K562 (cell line): ENCODE data around the gene XPO6. TPM values are rescaled to one million over a fixed set of nuclear protein-coding genes. Genes with fewer than 3 reads are reported as not detected.
A peak's percentile ranks its signal among the peaks of the same experiment; 100 is the strongest.

Experiments used
- ATF7 ChIP-seq: fragments of 450-650 bp; IDR thresholded peaks from 2 replicates; pipeline ENCODE4 v1.7.1; 2014; ENCODE audit warnings: mild to moderate bottlenecking, moderate library complexity
- CBX5 ChIP-seq: IDR thresholded peaks from 2 replicates; pipeline ENCODE4 v1.6.1; 2014; ENCODE audit warnings: low read depth, borderline replicate concordance
- FOXA1 ChIP-seq: fragments of 450-650 bp; IDR thresholded peaks from 2 replicates; pipeline ENCODE4 v1.6.1; 2016; ENCODE audit warnings: mild to moderate bottlenecking, borderline replicate concordance
- GTF2A2 ChIP-seq: IDR thresholded peaks from 2 replicates; pipeline ENCODE4 v1.6.1; 2016; ENCODE audit warnings: mild to moderate bottlenecking, missing genetic modification characterization, missing compliant biosample characterization
- HCFC1 ChIP-seq: IDR thresholded peaks from 2 replicates; pipeline ENCODE4 v1.6.1; 2012; ENCODE audit warnings: low read depth, low read length, improper control_type of control experiment
- KDM5B ChIP-seq: fragments of 200-600 bp; sonication (generic); IDR thresholded peaks from 2 replicates; pipeline ENCODE4 v1.6.1; 2012; ENCODE audit warnings: low read depth, mild to moderate bottlenecking, moderate library complexity, low read length, control low read depth, inconsistent platforms; ENCODE audit not compliant: insufficient replicate concordance
- NR0B1 ChIP-seq: fragments of 450-650 bp; IDR thresholded peaks from one replicate; pipeline ENCODE4 v1.6.1; 2018; ENCODE audit warnings: mild to moderate bottlenecking, moderate library complexity; ENCODE audit not compliant: partially characterized antibody
- STAG1 ChIP-seq: sonication (generic); formaldehyde crosslinking; IDR thresholded peaks from 2 replicates; pipeline ENCODE4 v1.5.0; 2020; ENCODE audit warnings: missing genetic modification reagents, borderline replicate concordance
- ZC3H8 ChIP-seq: fragments of 450-650 bp; IDR thresholded peaks from 2 replicates; pipeline ENCODE4 v1.6.1; 2017
- ZNF436 ChIP-seq: fragments of 250-450, 450-650 bp; sonication (Bioruptor Pico); formaldehyde crosslinking; IDR thresholded peaks from 2 replicates; pipeline ENCODE4 v1.7.0; 2020; ENCODE audit warnings: mild to moderate bottlenecking
- ZNF551 ChIP-seq: fragments of 250-450 bp; sonication (Bioruptor Pico); IDR thresholded peaks from 2 replicates; pipeline ENCODE4 v1.5.0; 2021; ENCODE audit warnings: mild to moderate bottlenecking, moderate library complexity
- ZNF696 ChIP-seq: fragments of 250-450 bp; sonication (Bioruptor Pico); conservative IDR thresholded peaks from 2 replicates; pipeline ENCODE4 v1.4.0; 2020; ENCODE audit warnings: mild to moderate bottlenecking, moderate library complexity
- polyA plus RNA-seq, 8 experiments: library from polyadenylated mRNA; depleted of rRNA in 4 of 8; stranded (reverse) in 5 of 8; unstranded in 3 of 8; fragments of >200 nt; fragmentation: Nextera tagmentation in 2 of 8; fragmentation: Illumina TruSeq in 1 of 8; extraction: Ambion mirVana in 2 of 8; extraction: Trizol in 1 of 8; gene quantifications; 2 replicates each; pipeline versions ENCODE4 v1.2.1 to v1.2.3, GENCODE V29; 2011 to 2014; ENCODE audit warnings: inconsistent platforms in 1 of 8, missing spikeins in 1 of 8
- total RNA-seq, 7 experiments: library from RNA; depleted of rRNA in 6 of 7; stranded (reverse); fragments of >200 nt in 6 of 7; fragmentation: Illumina TruSeq in 2 of 7; extraction: Trizol in 2 of 7; gene quantifications; 2 replicates each; pipeline versions ENCODE4 v1.2.1 to v1.2.3, GENCODE V29; 2011 to 2021; ENCODE audit warnings: low replicate concordance in 1 of 7
- TF ChIP-seq, protein P1 (sequence below): fragments of 200-600 bp; sonication (generic); IDR thresholded peaks from one replicate; pipeline ENCODE4 v1.6.1; 2012; ENCODE audit warnings: mild to moderate bottlenecking, low read depth, low read length, inconsistent platforms
- TF ChIP-seq, protein P2 (sequence below): fragments of 450-650 bp; IDR thresholded peaks from 2 replicates; pipeline ENCODE4 v1.6.1; 2014; ENCODE audit warnings: low read depth, mild to moderate bottlenecking, moderate library complexity, borderline replicate concordance

XPO6 gene
- total and polyA plus RNA-seq, 9 of the 15 experiments (the other 6 are each of a cell fraction or from before 2014, with no cell fraction given) = 11.2 to 196 (median 119) TPM

- no peak for TF ChIP-seq FOXA1
- TF ChIP-seq CBX5 = no peak
- TF ChIP-seq, protein P1, sequence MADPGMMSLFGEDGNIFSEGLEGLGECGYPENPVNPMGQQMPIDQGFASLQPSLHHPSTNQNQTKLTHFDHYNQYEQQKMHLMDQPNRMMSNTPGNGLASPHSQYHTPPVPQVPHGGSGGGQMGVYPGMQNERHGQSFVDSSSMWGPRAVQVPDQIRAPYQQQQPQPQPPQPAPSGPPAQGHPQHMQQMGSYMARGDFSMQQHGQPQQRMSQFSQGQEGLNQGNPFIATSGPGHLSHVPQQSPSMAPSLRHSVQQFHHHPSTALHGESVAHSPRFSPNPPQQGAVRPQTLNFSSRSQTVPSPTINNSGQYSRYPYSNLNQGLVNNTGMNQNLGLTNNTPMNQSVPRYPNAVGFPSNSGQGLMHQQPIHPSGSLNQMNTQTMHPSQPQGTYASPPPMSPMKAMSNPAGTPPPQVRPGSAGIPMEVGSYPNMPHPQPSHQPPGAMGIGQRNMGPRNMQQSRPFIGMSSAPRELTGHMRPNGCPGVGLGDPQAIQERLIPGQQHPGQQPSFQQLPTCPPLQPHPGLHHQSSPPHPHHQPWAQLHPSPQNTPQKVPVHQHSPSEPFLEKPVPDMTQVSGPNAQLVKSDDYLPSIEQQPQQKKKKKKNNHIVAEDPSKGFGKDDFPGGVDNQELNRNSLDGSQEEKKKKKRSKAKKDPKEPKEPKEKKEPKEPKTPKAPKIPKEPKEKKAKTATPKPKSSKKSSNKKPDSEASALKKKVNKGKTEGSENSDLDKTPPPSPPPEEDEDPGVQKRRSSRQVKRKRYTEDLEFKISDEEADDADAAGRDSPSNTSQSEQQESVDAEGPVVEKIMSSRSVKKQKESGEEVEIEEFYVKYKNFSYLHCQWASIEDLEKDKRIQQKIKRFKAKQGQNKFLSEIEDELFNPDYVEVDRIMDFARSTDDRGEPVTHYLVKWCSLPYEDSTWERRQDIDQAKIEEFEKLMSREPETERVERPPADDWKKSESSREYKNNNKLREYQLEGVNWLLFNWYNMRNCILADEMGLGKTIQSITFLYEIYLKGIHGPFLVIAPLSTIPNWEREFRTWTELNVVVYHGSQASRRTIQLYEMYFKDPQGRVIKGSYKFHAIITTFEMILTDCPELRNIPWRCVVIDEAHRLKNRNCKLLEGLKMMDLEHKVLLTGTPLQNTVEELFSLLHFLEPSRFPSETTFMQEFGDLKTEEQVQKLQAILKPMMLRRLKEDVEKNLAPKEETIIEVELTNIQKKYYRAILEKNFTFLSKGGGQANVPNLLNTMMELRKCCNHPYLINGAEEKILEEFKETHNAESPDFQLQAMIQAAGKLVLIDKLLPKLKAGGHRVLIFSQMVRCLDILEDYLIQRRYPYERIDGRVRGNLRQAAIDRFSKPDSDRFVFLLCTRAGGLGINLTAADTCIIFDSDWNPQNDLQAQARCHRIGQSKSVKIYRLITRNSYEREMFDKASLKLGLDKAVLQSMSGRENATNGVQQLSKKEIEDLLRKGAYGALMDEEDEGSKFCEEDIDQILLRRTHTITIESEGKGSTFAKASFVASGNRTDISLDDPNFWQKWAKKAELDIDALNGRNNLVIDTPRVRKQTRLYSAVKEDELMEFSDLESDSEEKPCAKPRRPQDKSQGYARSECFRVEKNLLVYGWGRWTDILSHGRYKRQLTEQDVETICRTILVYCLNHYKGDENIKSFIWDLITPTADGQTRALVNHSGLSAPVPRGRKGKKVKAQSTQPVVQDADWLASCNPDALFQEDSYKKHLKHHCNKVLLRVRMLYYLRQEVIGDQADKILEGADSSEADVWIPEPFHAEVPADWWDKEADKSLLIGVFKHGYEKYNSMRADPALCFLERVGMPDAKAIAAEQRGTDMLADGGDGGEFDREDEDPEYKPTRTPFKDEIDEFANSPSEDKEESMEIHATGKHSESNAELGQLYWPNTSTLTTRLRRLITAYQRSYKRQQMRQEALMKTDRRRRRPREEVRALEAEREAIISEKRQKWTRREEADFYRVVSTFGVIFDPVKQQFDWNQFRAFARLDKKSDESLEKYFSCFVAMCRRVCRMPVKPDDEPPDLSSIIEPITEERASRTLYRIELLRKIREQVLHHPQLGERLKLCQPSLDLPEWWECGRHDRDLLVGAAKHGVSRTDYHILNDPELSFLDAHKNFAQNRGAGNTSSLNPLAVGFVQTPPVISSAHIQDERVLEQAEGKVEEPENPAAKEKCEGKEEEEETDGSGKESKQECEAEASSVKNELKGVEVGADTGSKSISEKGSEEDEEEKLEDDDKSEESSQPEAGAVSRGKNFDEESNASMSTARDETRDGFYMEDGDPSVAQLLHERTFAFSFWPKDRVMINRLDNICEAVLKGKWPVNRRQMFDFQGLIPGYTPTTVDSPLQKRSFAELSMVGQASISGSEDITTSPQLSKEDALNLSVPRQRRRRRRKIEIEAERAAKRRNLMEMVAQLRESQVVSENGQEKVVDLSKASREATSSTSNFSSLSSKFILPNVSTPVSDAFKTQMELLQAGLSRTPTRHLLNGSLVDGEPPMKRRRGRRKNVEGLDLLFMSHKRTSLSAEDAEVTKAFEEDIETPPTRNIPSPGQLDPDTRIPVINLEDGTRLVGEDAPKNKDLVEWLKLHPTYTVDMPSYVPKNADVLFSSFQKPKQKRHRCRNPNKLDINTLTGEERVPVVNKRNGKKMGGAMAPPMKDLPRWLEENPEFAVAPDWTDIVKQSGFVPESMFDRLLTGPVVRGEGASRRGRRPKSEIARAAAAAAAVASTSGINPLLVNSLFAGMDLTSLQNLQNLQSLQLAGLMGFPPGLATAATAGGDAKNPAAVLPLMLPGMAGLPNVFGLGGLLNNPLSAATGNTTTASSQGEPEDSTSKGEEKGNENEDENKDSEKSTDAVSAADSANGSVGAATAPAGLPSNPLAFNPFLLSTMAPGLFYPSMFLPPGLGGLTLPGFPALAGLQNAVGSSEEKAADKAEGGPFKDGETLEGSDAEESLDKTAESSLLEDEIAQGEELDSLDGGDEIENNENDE = no peak
- no peak for TF ChIP-seq ATF7
- TF ChIP-seq, protein P2, sequence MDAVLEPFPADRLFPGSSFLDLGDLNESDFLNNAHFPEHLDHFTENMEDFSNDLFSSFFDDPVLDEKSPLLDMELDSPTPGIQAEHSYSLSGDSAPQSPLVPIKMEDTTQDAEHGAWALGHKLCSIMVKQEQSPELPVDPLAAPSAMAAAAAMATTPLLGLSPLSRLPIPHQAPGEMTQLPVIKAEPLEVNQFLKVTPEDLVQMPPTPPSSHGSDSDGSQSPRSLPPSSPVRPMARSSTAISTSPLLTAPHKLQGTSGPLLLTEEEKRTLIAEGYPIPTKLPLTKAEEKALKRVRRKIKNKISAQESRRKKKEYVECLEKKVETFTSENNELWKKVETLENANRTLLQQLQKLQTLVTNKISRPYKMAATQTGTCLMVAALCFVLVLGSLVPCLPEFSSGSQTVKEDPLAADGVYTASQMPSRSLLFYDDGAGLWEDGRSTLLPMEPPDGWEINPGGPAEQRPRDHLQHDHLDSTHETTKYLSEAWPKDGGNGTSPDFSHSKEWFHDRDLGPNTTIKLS = no peak
- no peak for TF ChIP-seq GTF2A2 (tag)
- peak; percentile 27; the same call in 1 of the 2 replicates for TF ChIP-seq HCFC1
- no peak for TF ChIP-seq ZNF436
- TF ChIP-seq ZNF551 (CRISPR knock-in tag) = no peak
- TF ChIP-seq KDM5B = peak; percentile 56
- TF ChIP-seq ZC3H8 = no peak
- TF ChIP-seq STAG1 (CRISPR knock-in tag) = no peak
- TF ChIP-seq NR0B1 = no peak
- no peak for TF ChIP-seq ZNF696 (CRISPR knock-in tag)
These were observed 681 bp downstream of the XPO6 start (continued) for GRCh38 chr16:28210979-28211588.
